Nephron progenitor cell (in vitro differentiated cells): ENCODE measurements around the gene PRKCZ.

Source experiments
- DNase-seq: peaks from one replicate; pipeline ENCODE4 v3.0.0; 2021
- H3K27ac Mint-ChIP-seq: 2 replicates; pipeline ENCODE4 v1.8.0; 2021; ENCODE audit warnings: mild to moderate bottlenecking, moderate library complexity, mixed read lengths
- H3K27me3 Mint-ChIP-seq: 2 replicates; pipeline ENCODE4 v1.8.0; 2021; ENCODE audit warnings: mild to moderate bottlenecking, low read depth, mixed read lengths; ENCODE audit not compliant: poor library complexity
- H3K36me3 Mint-ChIP-seq: 2 replicates; pipeline ENCODE4 v1.8.0; 2021; ENCODE audit warnings: low read depth, mixed read lengths
- H3K4me1 Mint-ChIP-seq: 2 replicates; pipeline ENCODE4 v1.8.0; 2021; ENCODE audit warnings: mixed read lengths
- H3K4me3 Mint-ChIP-seq: 2 replicates; pipeline ENCODE4 v1.8.0; 2021; ENCODE audit warnings: mild to moderate bottlenecking, moderate library complexity, mixed read lengths
- H3K9me3 Mint-ChIP-seq: 2 replicates; pipeline ENCODE4 v1.8.0; 2021; ENCODE audit warnings: mild to moderate bottlenecking, moderate library complexity, mixed read lengths
- CTCF ChIP-seq: fragments of 200-600 bp; sonication (generic); IDR thresholded peaks from 2 replicates; pipeline ENCODE4 v1.5.0; 2021; ENCODE audit warnings: antibody characterized with exemption

PRKCZ gene

GRCh38 chr1:2168535-2168934 lies 118.3 kb downstream of the PRKCZ start:
- H3K9me3 Mint-ChIP-seq, result peaks cover under 1% of the 10 kb centered on the region
- peaks cover 24% of the 10 kb centered on the region for H3K36me3 Mint-ChIP-seq
- peaks cover 22% of the 10 kb centered on the region for H3K4me1 Mint-ChIP-seq
- H3K4me3 Mint-ChIP-seq, result no peak overlapping the region
- TF ChIP-seq CTCF, result no peak
- H3K27ac Mint-ChIP-seq, result no peak overlapping the region
- DNase-seq, result no peak
- no peaks in the 10 kb centered on the region for H3K27me3 Mint-ChIP-seq

- no peak overlapping the region for H3K4me3 Mint-ChIP-seq
- no peak for DNase-seq
- TF ChIP-seq CTCF, result no peak
- peaks cover 22% of the 10 kb centered on the region for H3K4me1 Mint-ChIP-seq
- H3K9me3 Mint-ChIP-seq, result no peaks in the 10 kb centered on the region
- H3K36me3 Mint-ChIP-seq, result peaks cover 17% of the 10 kb centered on the region
- H3K27me3 Mint-ChIP-seq, result no peaks in the 10 kb centered on the region
- no peak overlapping the region for H3K27ac Mint-ChIP-seq
These were observed 119.1 kb downstream of the PRKCZ start for GRCh38 chr1:2169200-2169836.

- TF ChIP-seq CTCF, result no peak
- Mint-ChIP-seq H3K36me3 (peaks cover 10% of the 10 kb centered on the region), H3K4me1 (peaks cover 22% of the 10 kb centered on the region), H3K27ac (peak overlapping the region; percentile 9), H3K9me3 (no peaks in the 10 kb centered on the region), H3K4me3 (peak overlapping the region; percentile 1), H3K27me3 (no peaks in the 10 kb centered on the region)
- DNase-seq, result no peak
These were observed 120.0 kb downstream of the PRKCZ start for GRCh38 chr1:2170211-2170610.

- peaks cover 17% of the 10 kb centered on the region for H3K36me3 Mint-ChIP-seq
- no peaks in the 10 kb centered on the region for H3K9me3 Mint-ChIP-seq
- no peak for DNase-seq
- TF ChIP-seq CTCF, result no peak
- peaks cover 30% of the 10 kb centered on the region for H3K4me1 Mint-ChIP-seq
- H3K27me3 Mint-ChIP-seq, result no peaks in the 10 kb centered on the region
- no peak overlapping the region for H3K4me3 Mint-ChIP-seq
- no peak overlapping the region for H3K27ac Mint-ChIP-seq
These were observed 121.8 kb downstream of the PRKCZ start for GRCh38 chr1:2172012-2172411.

GRCh38 chr1:2172551-2173146 lies 122.4 kb downstream of the PRKCZ start:
- Mint-ChIP-seq H3K27ac (no peak overlapping the region), H3K36me3 (peaks cover 17% of the 10 kb centered on the region), H3K4me3 (no peak overlapping the region), H3K9me3 (no peaks in the 10 kb centered on the region), H3K27me3 (no peaks in the 10 kb centered on the region), H3K4me1 (peaks cover 30% of the 10 kb centered on the region)
- no peak for DNase-seq
- no peak for TF ChIP-seq CTCF
